ENCODE measurements around the gene SCUBE3. TPM values are rescaled to one million over a fixed set of nuclear protein-coding genes. Genes with fewer than 3 reads are reported as not detected.

The SCUBE3 gene
- total and polyA plus RNA-seq, 2 of the 8 experiments (the other 6 are each of a cell fraction or from before 2014, with no cell fraction given): 0.80 to 1.0 TPM

DNA sequence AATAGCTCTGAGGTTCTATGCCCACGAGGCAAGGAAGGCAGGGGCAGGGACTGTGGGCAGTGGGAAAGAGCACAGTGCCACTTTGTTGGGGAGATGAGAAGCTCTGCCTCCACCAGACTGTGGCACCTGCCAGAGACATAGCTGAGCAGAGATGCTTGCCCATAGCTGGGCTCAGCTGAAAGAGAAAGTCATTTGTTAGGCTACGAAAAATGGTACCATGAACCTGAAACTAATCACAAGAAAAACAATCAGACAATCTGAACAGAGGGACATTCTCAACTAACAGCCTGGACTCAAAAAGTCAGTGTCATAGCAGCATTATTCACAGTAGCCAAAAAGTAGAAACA is 39.7 kb upstream of the SCUBE3 start:
- Histone ChIP-seq H3K4me2 (ENCODE audit: insufficient read depth in 1 of 2, low read depth in 2 of 2, low read length in 2 of 2) (no peak overlapping the region), H3K79me2 (ENCODE audit: control insufficient read depth in 1 of 2, insufficient read depth in 2 of 2, low read length in 2 of 2) (no peaks in the 10 kb centered on the region), H4K5ac (ENCODE audit: insufficient read length, low read depth, low read length) (no peak overlapping the region), H3K4me1 (replicated peaks in 1 of 4; ENCODE audit: control insufficient read depth in 3 of 4, insufficient read depth in 4 of 4, low read length in 3 of 4) (no peaks in the 10 kb centered on the region; a peak in 2 of 7 replicates), H3K23me2 (ENCODE audit: low read depth, low read length) (peaks cover 5% of the 10 kb centered on the region; the same call in 1 of the 2 replicates), H4K91ac (replicated peaks; ENCODE audit: insufficient read length, low read length) (no peak overlapping the region), H2AK5ac (ENCODE audit: low read depth, low read length) (no peak overlapping the region), H3K4me3 (ENCODE audit: extremely low read depth in 1 of 4, insufficient read depth in 2 of 4, low read depth in 3 of 4, low read length in 4 of 4) (no peak overlapping the region), H3K14ac (ENCODE audit: insufficient read length) (no peak overlapping the region), H3K9ac (replicated peaks in 1 of 4; ENCODE audit: extremely low read depth in 1 of 4, low read depth in 3 of 4, low read length in 3 of 4) (no peak overlapping the region), H3K27me3 (replicated peaks in 1 of 4; ENCODE audit: control insufficient read depth in 3 of 4, extremely low read depth in 1 of 4, insufficient read depth in 3 of 4, low read length in 3 of 4) (peaks cover 0 to 2% (median 0%) of the 10 kb centered on the region in 4 experiments; a peak in 2 of 7 replicates), H2BK15ac (ENCODE audit: low read length) (no peak overlapping the region), H3K27ac (ENCODE audit: low read depth, low read length) (no peak overlapping the region), H2BK20ac (ENCODE audit: low read length) (no peak overlapping the region), H4K20me1 (replicated peaks in 1 of 2; ENCODE audit: control insufficient read depth in 1 of 2, insufficient read depth in 2 of 2, low read length in 2 of 2) (peaks cover 0 to 3% of the 10 kb centered on the region in 2 experiments), H3K18ac (ENCODE audit: extremely low read depth, low read length) (no peak overlapping the region), H3K4ac (replicated peaks; ENCODE audit: insufficient read length, low read depth, low read length) (no peak overlapping the region), H2BK5ac (ENCODE audit: low read depth, low read length) (no peak overlapping the region), H3K56ac (replicated peaks; ENCODE audit: insufficient read length, low read depth, low read length) (no peak overlapping the region), H3K36me3 (ENCODE audit: control insufficient read depth in 2 of 4, insufficient read depth in 4 of 4, low read length in 3 of 4) (no peaks in the 10 kb centered on the region), H3K23ac (ENCODE audit: insufficient read length) (no peak overlapping the region), H2BK12ac (ENCODE audit: low read depth, low read length) (0 out of 2 replicates have a peak overlapping the region, but pooled peaks have one; percentile 60), H4K8ac (ENCODE audit: extremely low read depth, insufficient read depth, low read length) (no peak overlapping the region), H2AFZ (ENCODE audit: low read length) (no peak overlapping the region), H3K79me1 (ENCODE audit: low read depth, low read length) (no peaks in the 10 kb centered on the region), H2BK120ac (replicated peaks; ENCODE audit: low read depth, low read length) (no peak overlapping the region), H3K9me3 (ENCODE audit: insufficient read depth in 2 of 2, low read depth in 1 of 2, low read length in 1 of 2) (peaks cover 0 to 2% of the 10 kb centered on the region in 2 experiments; a peak in 1 of 4 replicates)
- ChIA-PET POLR2A (ENCODE audit: partially characterized antibody) (no interaction called here), CTCF (ENCODE audit: partially characterized antibody) (interaction anchor here (0.7 to 4.6 kb wide), 7 partner anchors 7 to 203 kb away, joined by 3 to 28 read pairs (median 8); no protein-coding TSS in a partner anchor)
- no peak for FAIRE-seq
- WGBS, 2 experiments (ENCODE audit: extremely low coverage in 1 of 2, insufficient coverage in 1 of 2, insufficient read length in 1 of 2, insufficient replicate concordance in 2 of 2, low coverage in 1 of 2, low lambda C conversion rate in 2 of 2, missing lambda C conversion rate in 1 of 2): 70% methylated on average over 2 of the region's 2 CpGs; no CpG with 5 or more reads in 1 of the 2 experiments
- no peak for DNase-seq (ENCODE audit: low read depth in 1 of 2, low spot score in 2 of 2)
- TF ChIP-seq, protein P1, sequence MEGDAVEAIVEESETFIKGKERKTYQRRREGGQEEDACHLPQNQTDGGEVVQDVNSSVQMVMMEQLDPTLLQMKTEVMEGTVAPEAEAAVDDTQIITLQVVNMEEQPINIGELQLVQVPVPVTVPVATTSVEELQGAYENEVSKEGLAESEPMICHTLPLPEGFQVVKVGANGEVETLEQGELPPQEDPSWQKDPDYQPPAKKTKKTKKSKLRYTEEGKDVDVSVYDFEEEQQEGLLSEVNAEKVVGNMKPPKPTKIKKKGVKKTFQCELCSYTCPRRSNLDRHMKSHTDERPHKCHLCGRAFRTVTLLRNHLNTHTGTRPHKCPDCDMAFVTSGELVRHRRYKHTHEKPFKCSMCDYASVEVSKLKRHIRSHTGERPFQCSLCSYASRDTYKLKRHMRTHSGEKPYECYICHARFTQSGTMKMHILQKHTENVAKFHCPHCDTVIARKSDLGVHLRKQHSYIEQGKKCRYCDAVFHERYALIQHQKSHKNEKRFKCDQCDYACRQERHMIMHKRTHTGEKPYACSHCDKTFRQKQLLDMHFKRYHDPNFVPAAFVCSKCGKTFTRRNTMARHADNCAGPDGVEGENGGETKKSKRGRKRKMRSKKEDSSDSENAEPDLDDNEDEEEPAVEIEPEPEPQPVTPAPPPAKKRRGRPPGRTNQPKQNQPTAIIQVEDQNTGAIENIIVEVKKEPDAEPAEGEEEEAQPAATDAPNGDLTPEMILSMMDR (IDR thresholded peaks at IDR 0.05; ENCODE audit: control extremely low read depth in 1 of 3, insufficient read depth in 1 of 3, low read depth in 1 of 3, low read length in 3 of 3): no peak
- TF ChIP-seq CBX5 (IDR thresholded peaks at IDR 0.05; ENCODE audit: low read depth, low read length) (no peak), BRCA1 (IDR thresholded peaks at IDR 0.05; ENCODE audit: low read depth, low read length) (no peak), TAF1 (IDR thresholded peaks at IDR 0.05; ENCODE audit: low read depth, low read length) (no peak), SIN3A (conservative IDR thresholded peaks at IDR 0.05 in 1 of 2, IDR thresholded peaks at IDR 0.05 in 1 of 2; ENCODE audit: low read depth in 1 of 2, low read length in 2 of 2) (no peak), ZNF274 (IDR thresholded peaks at IDR 0.05; ENCODE audit: borderline replicate concordance, extremely low read depth, low read length) (no peak), POLR2A (IDR thresholded peaks at IDR 0.05; ENCODE audit: control extremely low read depth in 1 of 2, low read depth in 2 of 2, low read length in 2 of 2) (no peak), KDM1A (IDR thresholded peaks at IDR 0.05; ENCODE audit: borderline replicate concordance, low read length) (no peak), SIX5 (IDR thresholded peaks at IDR 0.05; ENCODE audit: low read depth, low read length) (no peak), TBP (IDR thresholded peaks at IDR 0.05; ENCODE audit: low read depth, low read length) (no peak)
- TF ChIP-seq, protein P2, sequence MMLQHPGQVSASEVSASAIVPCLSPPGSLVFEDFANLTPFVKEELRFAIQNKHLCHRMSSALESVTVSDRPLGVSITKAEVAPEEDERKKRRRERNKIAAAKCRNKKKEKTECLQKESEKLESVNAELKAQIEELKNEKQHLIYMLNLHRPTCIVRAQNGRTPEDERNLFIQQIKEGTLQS (IDR thresholded peaks at IDR 0.05; ENCODE audit: insufficient read depth, low read depth, low read length): no peak

All from H1 (cell line).